Right lobe of liver (tissue), 6 donors: ENCODE measurements around the gene CLEC16A. TPM values are rescaled to one million over a fixed set of nuclear protein-coding genes. Genes with fewer than 3 reads are reported as not detected.
"Not testable (repeated sequence)": the region's sequence is repeated elsewhere in the genome, so short reads cannot be mapped to it uniquely, and the experiment has no call there.

Experiments
- ATAC-seq, 4 donors: fragments of 200-7000 bp; cut with Tn5 transposase; one replicate each; pipeline ENCODE4 v1.9.1; 2020; ENCODE audit warnings: mild to moderate bottlenecking in 4 of 4, moderate library complexity in 4 of 4
- DNase-seq, 3 donors: peaks; one replicate each; pipeline ENCODE4 v3.0.0-alpha.2; 2020
- H3K27ac ChIP-seq, 3 donors: fragments of 200-600 bp; one replicate each; pipeline ENCODE4 v1.8.0; 2022
- H3K27me3 ChIP-seq, 2 donors: fragments of 200-600 bp; one replicate each; pipeline ENCODE4 v1.8.0; 2022
- H3K36me3 ChIP-seq, 4 donors: fragments of 200-600 bp; sonication (generic) in 1 of 4; one replicate each; pipeline versions ENCODE4 v1.5.1 to v1.8.0; 2017 to 2022; ENCODE audit warnings: control low read depth in 1 of 4
- H3K4me1 ChIP-seq, 4 donors: fragments of 200-600 bp; sonication (generic) in 1 of 4; one replicate each; pipeline versions ENCODE4 v1.5.1 to v1.8.0; 2017 to 2022; ENCODE audit warnings: control low read depth in 1 of 4
- H3K4me3 ChIP-seq, 3 donors: fragments of 200-600 bp; one replicate each; pipeline ENCODE4 v1.8.0; 2022
- H3K9me3 ChIP-seq, 4 donors: fragments of 200-600 bp; sonication (generic) in 1 of 4; one replicate each; pipeline versions ENCODE4 v1.5.1 to v1.8.0; 2017 to 2022; ENCODE audit warnings: control low read depth in 1 of 4
- POLR2A ChIP-seq: fragments of 450-650 bp; IDR thresholded peaks from one replicate; pipeline ENCODE4 v1.6.1; 2017; ENCODE audit warnings: antibody characterized with exemption, mild to moderate bottlenecking
- WGBS: methylation state at CpG from one replicate; pipeline ENCODE4 v1.1.6; 2018; ENCODE audit warnings: low coverage, low lambda C conversion rate; ENCODE audit not compliant: insufficient coverage; ENCODE audit errors: missing lambda C conversion rate; 5-methylcytosine and 5-hydroxymethylcytosine counted together
- intact Hi-C, 2 donors: fragments of 100-400 bp; cut with DNase I; formaldehyde crosslinking; loops; one replicate each; pipeline versions ENCODE4 v1.11.2 to v1.14.1; 2022
- total RNA-seq, 6 experiments: library from RNA; depleted of rRNA in 2 of 6; stranded (reverse); fragments of >200 nt in 2 of 6; fragmentation: NEBNext Ultra II Directional in 3 of 6; extraction: Animal tissue kit (Norgen Biotek cat#: 25700) in 3 of 6; gene quantifications; one replicate each; pipeline versions ENCODE4 v1.1.0 to v1.2.4, GENCODE V29; 2016 to 2023
- TF ChIP-seq, protein P1 (sequence below), 4 donors: fragments of 200-600 bp in 3 of 4; fragments of 450-650 bp in 1 of 4; IDR thresholded peaks; one replicate each; pipeline versions ENCODE4 v1.5.1 to v1.8.0; 2016 to 2022; ENCODE audit warnings: antibody characterized with exemption in 4 of 4, mild to moderate bottlenecking in 2 of 4
- donor health status: DM: no; HTN: yes; CAD: no.
- donor health status: DM: no; HTN: no; CAD: no.
- donor health status: DM: no; HTN: no; CAD: no.
- donor health status: DM: no; HTN: yes; CAD: no.
- donor health status: DM: no; HTN: yes; CAD: no.

Gene CLEC16A
- total RNA-seq, 6 experiments from 2014 or later: 15.2 to 25.9 (median 19.8) TPM

DNA sequence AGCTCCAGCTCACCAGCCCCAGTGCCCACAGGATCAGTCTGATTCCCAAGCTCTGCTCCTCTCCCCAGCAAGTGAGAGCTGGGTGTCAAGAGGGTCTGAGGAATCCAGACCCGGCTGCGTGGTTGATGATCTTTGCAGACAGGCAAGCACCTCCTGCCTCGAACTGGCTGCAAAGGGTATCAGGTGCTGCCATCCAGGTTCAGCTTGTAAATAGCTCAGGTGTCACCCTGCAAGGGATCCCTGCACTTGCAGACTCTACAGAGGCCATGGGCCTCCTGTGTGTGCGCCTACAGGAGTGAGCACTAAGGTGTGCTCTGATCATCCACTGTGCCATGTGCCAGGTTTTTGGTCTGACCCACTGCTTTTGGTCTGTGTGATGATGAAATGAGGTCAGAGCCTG lies 18.3 kb upstream of the CLEC16A start:
- WGBS: no CpG with 5 or more reads among the region's 4 CpGs
- intact Hi-C loops: no loop called here
- peaks cover 0 to 13% (median 0%) of the 10 kb centered on the region in 4 donors for H3K36me3 ChIP-seq

DNA sequence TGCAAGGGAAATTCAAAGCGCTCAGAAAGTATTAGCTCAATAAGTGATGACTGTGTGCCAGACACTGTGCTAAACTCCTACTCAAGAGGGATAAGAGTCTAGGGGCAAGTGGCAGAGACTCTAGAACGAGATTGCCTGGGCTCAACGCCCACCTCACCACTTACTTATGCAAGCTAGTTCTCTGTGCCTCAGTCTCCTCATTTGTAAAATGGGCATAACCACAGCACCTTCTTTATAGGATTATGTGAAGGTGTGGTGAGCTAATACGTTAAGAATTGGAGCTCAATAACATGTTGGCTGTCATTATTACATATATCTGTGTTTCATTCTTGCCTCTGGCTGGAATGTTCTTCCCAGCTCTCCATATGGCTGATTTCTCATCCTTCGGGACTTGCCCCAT lies 17.5 kb upstream of the CLEC16A start:
- Histone ChIP-seq H3K36me3 (peaks cover 0 to 13% (median 0%) of the 10 kb centered on the region in 4 donors), H3K4me3 (peak overlapping the region in 1 of 3 donors; percentile 50), H3K9me3 (no peaks in the 10 kb centered on the region), H3K27me3 (no peaks in the 10 kb centered on the region), H3K4me1 (peaks cover 0 to 79% (median 37%) of the 10 kb centered on the region in 4 donors), H3K27ac (peak overlapping the region in 1 of 3 donors; percentile 33)
- ATAC-seq (no peak), DNase-seq (no peak)
- intact Hi-C loops: no loop called here
- TF ChIP-seq, protein P1, sequence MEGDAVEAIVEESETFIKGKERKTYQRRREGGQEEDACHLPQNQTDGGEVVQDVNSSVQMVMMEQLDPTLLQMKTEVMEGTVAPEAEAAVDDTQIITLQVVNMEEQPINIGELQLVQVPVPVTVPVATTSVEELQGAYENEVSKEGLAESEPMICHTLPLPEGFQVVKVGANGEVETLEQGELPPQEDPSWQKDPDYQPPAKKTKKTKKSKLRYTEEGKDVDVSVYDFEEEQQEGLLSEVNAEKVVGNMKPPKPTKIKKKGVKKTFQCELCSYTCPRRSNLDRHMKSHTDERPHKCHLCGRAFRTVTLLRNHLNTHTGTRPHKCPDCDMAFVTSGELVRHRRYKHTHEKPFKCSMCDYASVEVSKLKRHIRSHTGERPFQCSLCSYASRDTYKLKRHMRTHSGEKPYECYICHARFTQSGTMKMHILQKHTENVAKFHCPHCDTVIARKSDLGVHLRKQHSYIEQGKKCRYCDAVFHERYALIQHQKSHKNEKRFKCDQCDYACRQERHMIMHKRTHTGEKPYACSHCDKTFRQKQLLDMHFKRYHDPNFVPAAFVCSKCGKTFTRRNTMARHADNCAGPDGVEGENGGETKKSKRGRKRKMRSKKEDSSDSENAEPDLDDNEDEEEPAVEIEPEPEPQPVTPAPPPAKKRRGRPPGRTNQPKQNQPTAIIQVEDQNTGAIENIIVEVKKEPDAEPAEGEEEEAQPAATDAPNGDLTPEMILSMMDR (IDR thresholded peaks at IDR 0.05): no peak
- no peak for TF ChIP-seq POLR2A
- WGBS: 70% methylated on average over 4 of the region's 5 CpGs

More for the DNA sequence above, 18.3 kb upstream of the CLEC16A start:
- TF ChIP-seq POLR2A: no peak
- TF ChIP-seq, protein P1 (IDR thresholded peaks at IDR 0.05): no peak
- Histone ChIP-seq H3K9me3 (no peaks in the 10 kb centered on the region), H3K4me3 (no peak overlapping the region), H3K27ac (peak overlapping the region in 1 of 3 donors; percentile 33), H3K4me1 (peaks cover 0 to 87% (median 41%) of the 10 kb centered on the region in 4 donors), H3K27me3 (no peaks in the 10 kb centered on the region)
- ATAC-seq (no peak), DNase-seq (no peak)

DNA sequence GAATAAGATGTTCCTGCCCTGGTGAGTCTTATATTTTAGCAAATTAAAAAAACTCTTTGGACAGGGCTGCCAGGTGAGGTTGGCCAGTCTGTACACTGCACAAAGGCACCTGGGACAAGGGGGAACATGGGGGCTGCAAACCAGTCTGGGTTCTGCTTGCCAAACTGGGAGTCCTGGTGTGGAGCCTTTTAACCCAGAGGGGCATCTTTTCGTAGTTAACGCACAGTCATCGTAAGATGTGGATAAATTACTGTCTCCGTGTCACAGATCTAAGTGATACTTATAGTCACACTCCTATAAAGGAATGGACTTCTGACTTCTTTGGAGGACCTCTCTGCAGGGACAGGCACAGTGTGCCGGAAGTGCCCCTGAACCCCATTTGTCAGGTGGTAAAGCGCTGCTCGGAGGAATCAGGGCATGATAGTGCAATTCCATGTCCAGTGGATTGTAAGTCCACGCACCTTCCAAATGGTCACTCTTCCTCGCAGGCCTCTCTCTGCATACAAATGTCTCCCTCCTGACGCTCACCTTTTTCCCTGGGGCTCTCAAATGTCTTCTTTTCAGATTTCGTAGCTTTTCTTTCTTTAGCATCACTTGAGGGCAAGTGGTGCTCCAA lies 16.8 kb upstream of the CLEC16A start:
- Histone ChIP-seq H3K4me1 (peaks cover 0 to 72% (median 33%) of the 10 kb centered on the region in 4 donors), H3K4me3 (peak overlapping the region; percentile 33 to 50 (median 42)), H3K27ac (peak overlapping the region in 2 of 3 donors; percentile 10 to 33), H3K36me3 (peaks cover 0 to 13% (median 0%) of the 10 kb centered on the region in 4 donors), H3K27me3 (no peaks in the 10 kb centered on the region), H3K9me3 (no peaks in the 10 kb centered on the region)
- TF ChIP-seq, protein P1 (IDR thresholded peaks at IDR 0.05): no peak
- TF ChIP-seq POLR2A: no peak
- WGBS: 88% methylated on average over 7 of the region's 11 CpGs
- ATAC-seq (no peak), DNase-seq (no peak)
- intact Hi-C loops: no loop called here

DNA sequence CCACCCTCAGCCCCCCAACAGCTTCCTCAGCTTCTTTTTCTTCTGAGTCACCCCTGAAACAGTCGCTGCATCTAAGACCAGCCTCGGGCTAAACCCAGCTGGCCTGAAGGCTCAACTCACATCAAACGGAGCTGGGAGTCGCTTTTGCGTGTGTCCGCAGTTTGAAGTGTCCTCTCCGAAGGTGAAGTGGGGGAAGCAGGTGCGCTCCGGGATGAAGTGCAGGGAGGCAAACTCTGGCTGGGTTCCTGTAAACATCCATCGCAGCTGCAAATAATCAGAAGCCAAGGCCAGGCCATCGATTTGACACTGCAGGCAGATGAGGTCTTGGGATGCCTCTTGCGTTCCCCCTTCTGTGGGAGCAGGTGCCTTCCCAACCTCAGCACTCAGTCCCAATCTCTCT lies 15.3 kb upstream of the CLEC16A start:
- DNase-seq: peak; percentile 76 to 88 (median 84)
- peak; percentile 68 to 80 (median 78) for ATAC-seq
- peak overlapping the region in 2 of 3 donors; percentile 62 to 63 for H3K27ac ChIP-seq
- peak overlapping the region; percentile 33 to 50 (median 42) for H3K4me3 ChIP-seq
- peaks cover 0 to 19% (median 0%) of the 10 kb centered on the region in 4 donors for H3K36me3 ChIP-seq
- H3K9me3 ChIP-seq, H3K27me3 ChIP-seq, intact Hi-C loops: not testable (repeated sequence)
- H3K4me1 ChIP-seq: peaks cover 0 to 60% (median 26%) of the 10 kb centered on the region in 4 donors
- 36% methylated on average over 11 of the region's 12 CpGs for WGBS
